GM12878 (cell line): Measurements from ENCODE around the gene UBL4A. TPM values are rescaled to one million over a fixed set of nuclear protein-coding genes. Genes with fewer than 3 reads are reported as not detected.

Source experiments
- ATAC-seq: fragments of 200-7000 bp; cut with Tn5 transposase; 3 replicates; pipeline ENCODE4 v1.9.1; 2020; ENCODE audit warnings: mild to moderate bottlenecking, moderate library complexity
- BruUV-seq: library from RNA; stranded (reverse); fragments of 400-500 nt; replicated peaks from 2 replicates; lab custom pipeline; 2021; lab: Mats Ljungman, UMichigan
- CTCF ChIA-PET: fragments of 300-600 bp; sonication (Branson Sonifier 250); formaldehyde crosslinking; extraction: SDS; loops from one replicate; lab custom pipeline; 2021; ENCODE audit warnings: inconsistent platforms; lab: Yijun Ruan, JAX
- POLR2A ChIA-PET: fragments of 350-600 bp; formaldehyde crosslinking; extraction: SDS; loops from one replicate; lab custom pipeline; 2021; ENCODE audit warnings: inconsistent platforms; lab: Charles Lee
- RAD21 ChIA-PET: fragments of 300-600 bp; sonication (Branson Sonifier 250); formaldehyde crosslinking; loops from one replicate; lab custom pipeline; 2023; ENCODE audit warnings: antibody characterized with exemption; ENCODE audit not compliant: unreplicated experiment; lab: Charles Lee
- SMC1A ChIA-PET: fragments of 300-600 bp; sonication (Branson Sonifier 250); formaldehyde crosslinking; loops from one replicate; lab custom pipeline; 2023; ENCODE audit not compliant: unreplicated experiment, uncharacterized antibody; lab: Charles Lee
- DNase-seq: peaks from one replicate; pipeline ENCODE4 v3.0.0-alpha.2; 2011; ENCODE audit warnings: low read depth, low spot score
- FAIRE-seq: peaks from 3 replicates; lab custom pipeline; 2011; peaks lifted over from hg19 to GRCh38; lab: Jason Lieb, UNC
- H2AFZ ChIP-seq: 2 replicates; pipeline ENCODE4 v1.6.0; 2011; ENCODE audit warnings: low read depth, low read length, control low read depth; ENCODE audit not compliant: control insufficient read depth
- H3K27ac ChIP-seq: 2 replicates; pipeline ENCODE4 v1.5.1; 2011; ENCODE audit warnings: control low read depth; ENCODE audit not compliant: control insufficient read depth, insufficient read depth
- H3K27me3 ChIP-seq, 2 experiments: replicated peaks in 1 of 2; 2 replicates each; pipeline versions ENCODE4 v1.6.0 to v1.6.1; 2011; ENCODE audit warnings: low read length in 1 of 2; ENCODE audit not compliant: control insufficient read depth in 2 of 2, insufficient read depth in 2 of 2
- H3K36me3 ChIP-seq, 2 experiments: 2 replicates each; pipeline ENCODE4 v1.5.1; 2011; ENCODE audit warnings: low read length in 1 of 2; ENCODE audit not compliant: control insufficient read depth in 2 of 2, insufficient read depth in 2 of 2
- H3K4me1 ChIP-seq: 2 replicates; pipeline ENCODE4 v1.6.1; 2011; ENCODE audit warnings: mild to moderate bottlenecking, low read length, moderate library complexity, mixed read lengths; ENCODE audit not compliant: control insufficient read depth, insufficient read depth
- H3K4me2 ChIP-seq: 2 replicates; pipeline ENCODE4 v1.6.0; 2011; ENCODE audit warnings: control low read depth; ENCODE audit not compliant: control insufficient read depth, insufficient read depth
- H3K4me3 ChIP-seq: fragments of 200-600 bp; sonication (generic); 2 replicates; pipeline ENCODE4 v1.5.1; 2016
- H3K79me2 ChIP-seq: 2 replicates; pipeline ENCODE4 v1.6.0; 2011; ENCODE audit warnings: low read length; ENCODE audit not compliant: control insufficient read depth, insufficient read depth
- H3K9ac ChIP-seq: 2 replicates; pipeline ENCODE4 v1.8.0; 2011; ENCODE audit warnings: low read length, control low read depth, mixed read lengths; ENCODE audit not compliant: control insufficient read depth, insufficient read depth
- H3K9me3 ChIP-seq: replicated peaks from 3 replicates; pipeline ENCODE4 v1.5.1; 2011; ENCODE audit warnings: mild to moderate bottlenecking, low read length; ENCODE audit not compliant: control insufficient read depth, insufficient read depth
- H4K20me1 ChIP-seq: 2 replicates; pipeline ENCODE4 v1.6.0; 2011; ENCODE audit not compliant: control insufficient read depth, insufficient read depth
- ATF7 ChIP-seq: fragments of 450-650 bp; IDR thresholded peaks from 2 replicates; pipeline ENCODE4 v1.6.1; 2016; ENCODE audit warnings: low read depth, mild to moderate bottlenecking
- BACH1 ChIP-seq: fragments of 450-650 bp; IDR thresholded peaks from 2 replicates; pipeline ENCODE4 v1.6.1; 2017; ENCODE audit warnings: mild to moderate bottlenecking, borderline replicate concordance
- CBFB ChIP-seq: IDR thresholded peaks from 2 replicates; pipeline ENCODE4 v1.6.1; 2016; ENCODE audit warnings: antibody characterized with exemption, low read depth
- CEBPB ChIP-seq, 2 experiments: fragments of 150-350 bp in 1 of 2; IDR thresholded peaks; 2 replicates each; pipeline ENCODE4 v1.6.1; 2012 to 2014; ENCODE audit warnings: low read depth in 2 of 2, low read length in 2 of 2, borderline replicate concordance in 1 of 2, inconsistent platforms in 1 of 2
- ETV6 ChIP-seq, 2 experiments: fragments of 450-650 bp in 1 of 2; IDR thresholded peaks in 1 of 2; conservative IDR thresholded peaks in 1 of 2; 2 replicates each; pipeline ENCODE4 v1.6.1; 2014; ENCODE audit warnings: antibody characterized with exemption in 1 of 2, borderline replicate concordance in 1 of 2, low read depth in 1 of 2, mild to moderate bottlenecking in 1 of 2, moderate library complexity in 1 of 2
- GATAD2B ChIP-seq: fragments of 450-650 bp; conservative IDR thresholded peaks from 2 replicates; pipeline ENCODE4 v1.6.1; 2017; ENCODE audit warnings: low read depth, mild to moderate bottlenecking, moderate library complexity
- HDGF ChIP-seq: fragments of 450-650 bp; IDR thresholded peaks from 2 replicates; pipeline ENCODE4 v1.6.1; 2016; ENCODE audit warnings: antibody characterized with exemption
- NBN ChIP-seq: fragments of 450-650 bp; IDR thresholded peaks from 2 replicates; pipeline ENCODE4 v1.6.1; 2016
- NKRF ChIP-seq: fragments of 450-650 bp; conservative IDR thresholded peaks from 2 replicates; pipeline ENCODE4 v1.6.1; 2017; ENCODE audit warnings: mild to moderate bottlenecking, moderate library complexity
- NR2F1 ChIP-seq: fragments of 450-650 bp; conservative IDR thresholded peaks from 2 replicates; pipeline ENCODE4 v1.6.1; 2017; ENCODE audit warnings: mild to moderate bottlenecking
- PBX3 ChIP-seq: IDR thresholded peaks from 2 replicates; pipeline ENCODE4 v1.6.1; 2011; ENCODE audit warnings: mild to moderate bottlenecking, low read depth, low read length, moderate library complexity; ENCODE audit not compliant: insufficient replicate concordance
- POLR2A ChIP-seq: IDR thresholded peaks from 2 replicates; pipeline ENCODE4 v1.6.1; 2011; ENCODE audit warnings: low read depth, mild to moderate bottlenecking, low read length
- RELB ChIP-seq: fragments of 450-650 bp; IDR thresholded peaks from 2 replicates; pipeline ENCODE4 v1.6.1; 2017; ENCODE audit warnings: low read depth, mild to moderate bottlenecking, moderate library complexity
- STAT1 ChIP-seq: fragments of 450-650 bp; conservative IDR thresholded peaks from 2 replicates; pipeline ENCODE4 v1.6.1; 2014; ENCODE audit warnings: antibody characterized with exemption, mild to moderate bottlenecking
- TCF12 ChIP-seq: IDR thresholded peaks from 2 replicates; pipeline ENCODE4 v1.6.1; 2011; ENCODE audit warnings: low read depth, mild to moderate bottlenecking, low read length
- WRNIP1 ChIP-seq: IDR thresholded peaks from 2 replicates; pipeline ENCODE4 v1.6.1; 2011; ENCODE audit warnings: low read depth, low read length, improper control_type of control experiment, borderline replicate concordance
- ZSCAN29 ChIP-seq: fragments of 450-650 bp; IDR thresholded peaks from 2 replicates; pipeline ENCODE4 v1.6.1; 2017; ENCODE audit warnings: mild to moderate bottlenecking, moderate library complexity
- WGBS: methylation state at CpG from one replicate; pipeline ENCODE4 v1.1.6; 2016; ENCODE audit warnings: low lambda C conversion rate; ENCODE audit not compliant: insufficient replicate concordance, insufficient coverage; ENCODE audit errors: missing lambda C conversion rate; 5-methylcytosine and 5-hydroxymethylcytosine counted together
- in situ Hi-C: fragments of 300-500 bp; cut with MboI; formaldehyde crosslinking; loops from 9 replicates; pipeline ENCODE4 v1.14.3; 2018; ENCODE audit warnings: mixed read lengths
- intact Hi-C: fragments of 100-400 bp; cut with micrococcal nuclease; formaldehyde crosslinking; loops from one replicate; pipeline ENCODE4 v1.14.2; 2022; ENCODE audit not compliant: unreplicated experiment
- polyA plus RNA-seq, 11 experiments: library from polyadenylated mRNA; depleted of rRNA in 4 of 11; unstranded in 6 of 11; stranded (reverse) in 5 of 11; fragments of >200 nt; fragmentation: Nextera tagmentation in 4 of 11; fragmentation: Illumina TruSeq in 1 of 11; extraction: Ambion mirVana in 4 of 11; extraction: Trizol in 1 of 11; gene quantifications; 1 replicate in 1 of 11; 2 replicates in 10 of 11; pipeline versions ENCODE4 v1.2.1 to v1.2.3, GENCODE V29; 2011 to 2016; ENCODE audit warnings: inconsistent platforms in 2 of 11, missing spikeins in 2 of 11, low read depth in 1 of 11
- total RNA-seq, 4 experiments: library from RNA; depleted of rRNA in 3 of 4; stranded (reverse); fragments of >200 nt in 3 of 4; fragmentation: Illumina TruSeq in 1 of 4; extraction: Trizol in 1 of 4; gene quantifications; 2 replicates each; pipeline versions ENCODE4 v1.2.1 to v1.2.3, GENCODE V29; 2013 to 2021

Gene UBL4A
- total and polyA plus RNA-seq, 10 of the 15 experiments (the other 5 are each of a cell fraction or from before 2014, with no cell fraction given) = 4.2 to 49.9 (median 34.0) TPM

- WGBS = 41% methylated on average over 77 of the region's 85 CpGs
- CTCF ChIA-PET = interaction anchor here (0.8 kb wide), 1 partner anchor 11 kb away, joined by 3 read pairs; the partner anchor contains the start of gene SLC10A3
- no peak; the same call in 1 of the 2 replicates for TF ChIP-seq NKRF
- no peak; the same call in 1 of the 2 replicates for TF ChIP-seq HDGF
- TF ChIP-seq RELB = 0 out of 2 replicates have a peak, but pooled peaks have one; percentile 43
- peak; percentile 64; the same call in 1 of the 2 replicates for TF ChIP-seq NBN
- no peak for TF ChIP-seq ATF7
- no peak for TF ChIP-seq ETV6 (conservative IDR thresholded peaks at IDR 0.05 in 1 of 2, IDR thresholded peaks at IDR 0.05 in 1 of 2; ENCODE audit: borderline replicate concordance in 1 of 2, low read depth in 1 of 2)
- peak; percentile 14; the same call in 1 of the 2 replicates for TF ChIP-seq GATAD2B
- no peak for TF ChIP-seq PBX3
- no peak for TF ChIP-seq CEBPB (IDR thresholded peaks at IDR 0.05; ENCODE audit: borderline replicate concordance in 1 of 2, low read depth in 2 of 2, low read length in 2 of 2)
- peak; percentile 65 for TF ChIP-seq BACH1
- 0 out of 2 replicates have a peak, but pooled peaks have one; percentile 23 for TF ChIP-seq CBFB
- TF ChIP-seq POLR2A = peak; percentile 81
- peak; percentile 23; the same call in 1 of the 2 replicates for TF ChIP-seq NR2F1
- no peak for TF ChIP-seq ZSCAN29
- no peak for TF ChIP-seq STAT1
- 0 out of 2 replicates have a peak, but pooled peaks have one; percentile 26 for TF ChIP-seq TCF12
- no peak for TF ChIP-seq WRNIP1
Observed at GRCh38 chrX:154478728-154479622, 7.4 kb downstream of the UBL4A start, which contains the start of gene LAGE3. TSS of gene LAGE3 (minus strand) at chrX:154479281. CDS start at chrX:154478915, 366 bp downstream.

More at GRCh38 chrX:154478728-154479622, 7.4 kb downstream of the UBL4A start, which contains the start of gene LAGE3:
- FAIRE-seq (no peak), DNase-seq (peak; percentile 64), ATAC-seq (peak; percentile 94)
- Histone ChIP-seq H3K79me2 (no peaks in the 10 kb centered on the region; the same call in 1 of the 2 replicates), H3K4me1 (no peaks in the 10 kb centered on the region; the same call in 1 of the 2 replicates), H3K27ac (peak within 1 kb of the TSS; percentile 67), H3K27me3 (no peaks in the 10 kb centered on the region), H3K9me3 (no peaks in the 10 kb centered on the region), H2AFZ (peak within 1 kb of the TSS; percentile 80), H3K4me3 (peak within 1 kb of the TSS; percentile 58; the same call in 1 of the 2 replicates), H4K20me1 (no peaks in the 10 kb centered on the region), H3K9ac (peak within 1 kb of the TSS; percentile 57), H3K4me2 (peak within 1 kb of the TSS; percentile 94), H3K36me3 (no peaks in the 10 kb centered on the region)
- ChIA-PET POLR2A (interaction anchor here (0.5 to 1.4 kb wide), 7 partner anchors 8 to 48 kb away, joined by 3 to 7 read pairs (median 3); partner anchors contain the start of genes FAM3A, SLC10A3 and UBL4A), SMC1A (interaction anchor here (0.6 kb wide), 1 partner anchor 409 kb away, joined by 3 read pairs; no protein-coding TSS in a partner anchor), RAD21 (interaction anchor here (0.6 to 0.8 kb wide), 4 partner anchors 8 to 49 kb away, joined by 3 to 6 read pairs (median 4); partner anchors contain the start of gene SLC10A3)
- intact Hi-C loops = loop anchor here (2.0 to 5.0 kb wide), 3 partner anchors 38 to 68 kb away; partner anchors contain the start of genes FAM3A, GDI1 and TAFAZZIN
- BruUV-seq = no TSS peak
- in situ Hi-C loops = no loop called here
